Amniotic epithelial cell (primary cell): ENCODE measurements around the gene B3GNT9.

Experiments
- DNase-seq: peaks from one replicate; pipeline ENCODE4 v3.0.0-alpha.2; 2010; ENCODE audit warnings: low read depth

B3GNT9 gene

GRCh38 chr16:67166598-67167168 lies 15.9 kb upstream of the B3GNT9 start:
- no peak for DNase-seq

- no peak for DNase-seq
Observed at GRCh38 chr16:67166110-67166547, 15.3 kb upstream of the B3GNT9 start.

- no peak for DNase-seq
Observed at GRCh38 chr16:67165121-67166078, 14.6 kb upstream of the B3GNT9 start.

GRCh38 chr16:67164599-67165061 lies 13.8 kb upstream of the B3GNT9 start, which contains the start of gene HSF4:
HSF4 (plus strand) TSS chr16:67164745; CDS start chr16:67164812, 67 bp downstream.
- DNase-seq: no peak

GRCh38 chr16:67163999-67164558 lies 13.3 kb upstream of the B3GNT9 start:
- no peak for DNase-seq

GRCh38 chr16:67163164-67163998 lies 12.6 kb upstream of the B3GNT9 start:
- peak; percentile 69 for DNase-seq

GRCh38 chr16:67162506-67163163 lies 11.8 kb upstream of the B3GNT9 start:
- no peak for DNase-seq

- DNase-seq: no peak
Observed at GRCh38 chr16:67161595-67162058, 10.8 kb upstream of the B3GNT9 start.

- no peak for DNase-seq
Observed at GRCh38 chr16:67158637-67159600, 8.1 kb upstream of the B3GNT9 start.

- no peak for DNase-seq
Observed at GRCh38 chr16:67157892-67158635, 7.3 kb upstream of the B3GNT9 start.

- no peak for DNase-seq
Observed at GRCh38 chr16:67157106-67157748, 6.4 kb upstream of the B3GNT9 start.

- DNase-seq: no peak
Observed at GRCh38 chr16:67156143-67156844, 5.5 kb upstream of the B3GNT9 start.

- DNase-seq: peak; percentile 57
Observed at GRCh38 chr16:67155295-67156142, 4.7 kb upstream of the B3GNT9 start.

- no peak for DNase-seq
Observed at GRCh38 chr16:67154578-67155294, 3.9 kb upstream of the B3GNT9 start.

- DNase-seq: no peak
Observed at GRCh38 chr16:67151431-67152097, 766 bp upstream of the B3GNT9 start.
